NCI-H748 (cell line): Measurements from ENCODE around the gene STRN.
"Not testable (repeated sequence)": the region's sequence is repeated elsewhere in the genome, so short reads cannot be mapped to it uniquely, and the experiment has no call there.

Experiments used
- DNase-seq: peaks from one replicate; lab custom pipeline; 2025; ENCODE audit not compliant: unreplicated experiment; lab: John Stamatoyannopoulos, UW

STRN gene

GRCh38 chr2:36966370-36967235, at the start of gene STRN:
TSS of gene STRN (minus strand) at chr2:36966536. CDS start at chr2:36966463, 73 bp downstream.
- DNase-seq, result peak; percentile 93

GRCh38 chr2:37013315-37013641, 46.9 kb upstream of the STRN start:
- no peak for DNase-seq

GRCh38 chr2:37011130-37011529, 44.8 kb upstream of the STRN start:
- DNase-seq, result no peak

- DNase-seq, result no peak
Measured at GRCh38 chr2:37005118-37005868, 39.0 kb upstream of the STRN start.

GRCh38 chr2:37000988-37001556, 34.7 kb upstream of the STRN start:
- DNase-seq, result no peak

GRCh38 chr2:37000318-37000717, 34.0 kb upstream of the STRN start:
- DNase-seq, result no peak

- DNase-seq, result not testable (repeated sequence)
Measured at GRCh38 chr2:36999416-36999815, 33.1 kb upstream of the STRN start.

GRCh38 chr2:36993841-36994620, 27.7 kb upstream of the STRN start:
- DNase-seq, result no peak

GRCh38 chr2:36988008-36988407, 21.7 kb upstream of the STRN start:
- no peak for DNase-seq

- DNase-seq, result no peak
Measured at GRCh38 chr2:36982467-36982866, 16.1 kb upstream of the STRN start.

GRCh38 chr2:36981911-36982310, 15.6 kb upstream of the STRN start:
- DNase-seq, result no peak

GRCh38 chr2:36979007-36979406, 12.7 kb upstream of the STRN start:
- DNase-seq, result not testable (repeated sequence)

- no peak for DNase-seq
Measured at GRCh38 chr2:36976065-36976464, 9.7 kb upstream of the STRN start.

GRCh38 chr2:36975306-36975705, 9.0 kb upstream of the STRN start:
- no peak for DNase-seq

GRCh38 chr2:36973320-36973719, 7.0 kb upstream of the STRN start:
- no peak for DNase-seq

GRCh38 chr2:36971990-36972389, 5.7 kb upstream of the STRN start:
- no peak for DNase-seq

- peak; percentile 29 for DNase-seq
Measured at GRCh38 chr2:36967236-36967876, 1.0 kb upstream of the STRN start.

- peak; percentile 65 for DNase-seq
Measured at GRCh38 chr2:36965751-36966369, 476 bp downstream of the STRN start.

- no peak for DNase-seq
Measured at GRCh38 chr2:36965206-36965605, 1.1 kb downstream of the STRN start.

GRCh38 chr2:36964496-36965058, 1.8 kb downstream of the STRN start:
- no peak for DNase-seq
